ENCODE data around the gene EFCAB6. TPM values are rescaled to one million over a fixed set of nuclear protein-coding genes. Genes with fewer than 3 reads are reported as not detected.

Gene EFCAB6
- total RNA-seq, 1 donor from 2014 or later = 1.7 TPM

Other genes with a start within 250 kb of the EFCAB6 start
- gene SULT4A1, start 50.2 kb upstream of the EFCAB6 start, total RNA-seq = 0.51 TPM
- gene PNPLA5, start 79.7 kb upstream of the EFCAB6 start, total RNA-seq = not detected
- 0.22 TPM for gene PNPLA3, start 111.5 kb upstream of the EFCAB6 start, total RNA-seq
- 78.0 TPM for gene SAMM50, start 143.1 kb upstream of the EFCAB6 start, total RNA-seq
- gene PARVB, start 212.0 kb upstream of the EFCAB6 start, total RNA-seq = 194 TPM